Liver (tissue), 9 donors: ENCODE results near the gene CNMD. TPM values are rescaled to one million over a fixed set of nuclear protein-coding genes. Genes with fewer than 3 reads are reported as not detected.
"Not testable (repeated sequence)": the region's sequence is repeated elsewhere in the genome, so short reads cannot be mapped to it uniquely, and the experiment has no call there.

Experiments
- DNase-seq: peaks from one replicate; pipeline ENCODE4 v3.0.0-alpha.2; 2017; ENCODE audit warnings: low spot score
- H3K27ac ChIP-seq, 2 donors: one replicate each; pipeline ENCODE4 v1.7.0; 2013; ENCODE audit warnings: inconsistent platforms in 2 of 2, low read length in 2 of 2, control low read depth in 1 of 2, low read depth in 1 of 2, mild to moderate bottlenecking in 1 of 2
- H3K27me3 ChIP-seq, 4 donors: one replicate each; pipeline versions ENCODE4 v1.6.1 to v1.7.0; 2013; ENCODE audit warnings: low read length in 3 of 4, inconsistent platforms in 1 of 4, mild to moderate bottlenecking in 1 of 4, moderate library complexity in 1 of 4; ENCODE audit not compliant: control insufficient read depth in 4 of 4, insufficient read depth in 4 of 4
- H3K36me3 ChIP-seq, 4 donors: one replicate each; pipeline versions ENCODE4 v1.6.1 to v1.7.0; 2013; ENCODE audit warnings: low read length in 3 of 4, mild to moderate bottlenecking in 3 of 4, low read depth in 1 of 4, moderate library complexity in 1 of 4; ENCODE audit not compliant: control insufficient read depth in 4 of 4, insufficient read depth in 3 of 4
- H3K4me1 ChIP-seq, 4 donors: one replicate each; pipeline versions ENCODE4 v1.6.1 to v1.7.0; 2013; ENCODE audit warnings: low read length in 3 of 4, mild to moderate bottlenecking in 3 of 4, moderate library complexity in 1 of 4; ENCODE audit not compliant: control insufficient read depth in 4 of 4, insufficient read depth in 4 of 4
- H3K4me3 ChIP-seq, 3 donors: one replicate each; pipeline versions ENCODE4 v1.6.1 to v1.7.0; 2013; ENCODE audit warnings: low read length in 3 of 3, control low read depth in 1 of 3, low read depth in 1 of 3, mild to moderate bottlenecking in 1 of 3
- H3K9ac ChIP-seq, 2 donors: one replicate each; pipeline ENCODE4 v1.7.0; 2013; ENCODE audit warnings: low read length in 2 of 2, mild to moderate bottlenecking in 2 of 2, moderate library complexity in 2 of 2, control low read depth in 1 of 2, low read depth in 1 of 2
- H3K9me3 ChIP-seq, 4 donors: one replicate each; pipeline versions ENCODE4 v1.6.1 to v1.7.0; 2013; ENCODE audit warnings: low read length in 3 of 4; ENCODE audit not compliant: control insufficient read depth in 4 of 4
- HNF4A ChIP-seq, 2 donors: conservative IDR thresholded peaks; 2 replicates each; pipeline ENCODE4 v1.6.1; 2016; ENCODE audit warnings: antibody characterized with exemption in 2 of 2, mild to moderate bottlenecking in 2 of 2
- HNF4G ChIP-seq: IDR thresholded peaks from 2 replicates; pipeline ENCODE4 v1.6.1; 2016; ENCODE audit warnings: antibody characterized with exemption
- JUND ChIP-seq, 2 donors: IDR thresholded peaks; 2 replicates each; pipeline ENCODE4 v1.6.1; 2016; ENCODE audit warnings: antibody characterized with exemption in 2 of 2
- NR2F2 ChIP-seq: IDR thresholded peaks from 2 replicates; pipeline ENCODE4 v1.6.1; 2016; ENCODE audit warnings: antibody characterized with exemption
- RXRA ChIP-seq, 2 donors: IDR thresholded peaks; 2 replicates each; pipeline ENCODE4 v1.6.1; 2017 to 2018; ENCODE audit warnings: antibody characterized with exemption in 2 of 2, mild to moderate bottlenecking in 1 of 2
- SP1 ChIP-seq: IDR thresholded peaks from 2 replicates; pipeline ENCODE4 v1.6.1; 2018; ENCODE audit warnings: antibody characterized with exemption, mild to moderate bottlenecking
- TAF1 ChIP-seq: conservative IDR thresholded peaks from 2 replicates; pipeline ENCODE4 v1.6.1; 2016; ENCODE audit warnings: antibody characterized with exemption, mild to moderate bottlenecking
- YY1 ChIP-seq: IDR thresholded peaks from 2 replicates; pipeline ENCODE4 v1.6.1; 2016; ENCODE audit warnings: antibody characterized with exemption, mild to moderate bottlenecking
- WGBS: extraction: QIAGEN DNeasy Blood & Tissue Kit; methylation state at CpG from one replicate; pipeline ENCODE4 v1.1.7; 2013; 5-methylcytosine and 5-hydroxymethylcytosine counted together
- polyA plus RNA-seq, 2 donors: library from polyadenylated mRNA; stranded (reverse) in 1 of 2; unstranded in 1 of 2; fragments of 200-250 nt in 1 of 2; fragments of >200 nt in 1 of 2; fragmentation: Nextera tagmentation in 1 of 2; extraction: Ambion mirVana in 1 of 2; gene quantifications; one replicate each; pipeline versions ENCODE4 v1.2.1 to v1.2.3, GENCODE V29; 2013 to 2015
- total RNA-seq, 2 donors: library from RNA; depleted of rRNA; stranded (reverse); fragments of >200 nt; gene quantifications; one replicate each; pipeline ENCODE4 v1.2.3, GENCODE V29; 2014
- TF ChIP-seq, protein P1 (sequence below): IDR thresholded peaks from 2 replicates; pipeline ENCODE4 v1.6.1; 2016; ENCODE audit warnings: antibody characterized with exemption
- TF ChIP-seq, protein P2 (sequence below): IDR thresholded peaks from 2 replicates; pipeline ENCODE4 v1.6.1; 2016; ENCODE audit warnings: antibody characterized with exemption, mild to moderate bottlenecking
- TF ChIP-seq, protein P3 (sequence below): fragments of 150-350 bp; IDR thresholded peaks from 2 replicates; pipeline ENCODE4 v1.5.1; 2017; ENCODE audit warnings: improper control_type of control experiment, low read depth, low read length; ENCODE audit not compliant: missing input control
- donor health status: healthy.
- donor health status: healthy.
- donor health status: healthy.
- donor health status: healthy.
- donor health status: healthy.

The CNMD gene
- total and polyA plus RNA-seq, 4 donors = not detected

DNA sequence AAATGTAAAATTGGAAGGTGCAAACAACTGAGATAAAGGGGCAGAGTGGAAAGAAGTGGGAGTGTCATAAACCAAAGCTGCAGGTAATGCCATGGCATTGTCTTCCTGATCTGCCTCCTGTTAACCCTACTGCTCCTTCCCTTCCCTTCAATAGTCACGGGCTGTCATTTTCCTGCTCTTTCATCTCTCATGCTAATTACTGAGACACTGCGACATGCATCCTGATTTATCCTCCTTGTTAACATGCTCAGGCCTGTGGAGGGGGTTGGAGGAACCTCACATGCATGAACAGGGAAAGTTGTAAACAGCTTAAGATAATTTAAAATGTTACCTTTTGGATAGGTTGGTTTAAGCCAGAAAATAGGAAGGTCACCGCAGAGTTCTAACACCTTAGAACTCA lies 27.2 kb downstream of the CNMD start:
- Histone ChIP-seq H3K9me3 (no peaks in the 10 kb centered on the region), H3K4me1 (no peaks in the 10 kb centered on the region), H3K27ac (no peak overlapping the region), H3K36me3 (no peaks in the 10 kb centered on the region), H3K4me3 (no peak overlapping the region), H3K9ac (no peak overlapping the region), H3K27me3 (no peaks in the 10 kb centered on the region)
- TF ChIP-seq TAF1 (no peak), SP1 (no peak), HNF4A (conservative IDR thresholded peaks at IDR 0.05) (no peak)
- TF ChIP-seq, protein P1, sequence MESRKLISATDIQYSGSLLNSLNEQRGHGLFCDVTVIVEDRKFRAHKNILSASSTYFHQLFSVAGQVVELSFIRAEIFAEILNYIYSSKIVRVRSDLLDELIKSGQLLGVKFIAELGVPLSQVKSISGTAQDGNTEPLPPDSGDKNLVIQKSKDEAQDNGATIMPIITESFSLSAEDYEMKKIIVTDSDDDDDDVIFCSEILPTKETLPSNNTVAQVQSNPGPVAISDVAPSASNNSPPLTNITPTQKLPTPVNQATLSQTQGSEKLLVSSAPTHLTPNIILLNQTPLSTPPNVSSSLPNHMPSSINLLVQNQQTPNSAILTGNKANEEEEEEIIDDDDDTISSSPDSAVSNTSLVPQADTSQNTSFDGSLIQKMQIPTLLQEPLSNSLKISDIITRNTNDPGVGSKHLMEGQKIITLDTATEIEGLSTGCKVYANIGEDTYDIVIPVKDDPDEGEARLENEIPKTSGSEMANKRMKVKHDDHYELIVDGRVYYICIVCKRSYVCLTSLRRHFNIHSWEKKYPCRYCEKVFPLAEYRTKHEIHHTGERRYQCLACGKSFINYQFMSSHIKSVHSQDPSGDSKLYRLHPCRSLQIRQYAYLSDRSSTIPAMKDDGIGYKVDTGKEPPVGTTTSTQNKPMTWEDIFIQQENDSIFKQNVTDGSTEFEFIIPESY = no peak
- DNase-seq = no peak
- WGBS = 86% methylated on average over 3 of the region's 3 CpGs

DNA sequence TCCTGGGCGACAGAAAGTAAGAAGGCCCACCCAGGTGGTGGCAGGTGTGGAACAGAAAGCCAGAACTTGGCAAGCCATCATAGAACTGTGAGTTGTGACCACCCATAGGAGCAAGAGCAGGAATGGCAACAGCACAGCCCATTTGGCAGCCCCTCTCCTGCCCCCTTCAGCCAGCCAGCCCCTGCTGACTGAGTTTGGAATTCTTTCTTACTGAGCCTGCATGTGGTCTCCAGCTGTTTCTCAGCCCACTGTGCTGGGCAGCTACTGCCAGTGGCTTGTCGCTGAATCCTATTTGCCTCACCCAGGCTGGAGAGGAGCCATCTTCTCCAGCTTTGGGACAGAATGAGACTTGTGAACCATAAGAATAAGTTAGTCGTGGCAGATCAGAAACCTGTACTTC lies 28.3 kb downstream of the CNMD start:
- no peak overlapping the region for H3K9ac ChIP-seq

DNA sequence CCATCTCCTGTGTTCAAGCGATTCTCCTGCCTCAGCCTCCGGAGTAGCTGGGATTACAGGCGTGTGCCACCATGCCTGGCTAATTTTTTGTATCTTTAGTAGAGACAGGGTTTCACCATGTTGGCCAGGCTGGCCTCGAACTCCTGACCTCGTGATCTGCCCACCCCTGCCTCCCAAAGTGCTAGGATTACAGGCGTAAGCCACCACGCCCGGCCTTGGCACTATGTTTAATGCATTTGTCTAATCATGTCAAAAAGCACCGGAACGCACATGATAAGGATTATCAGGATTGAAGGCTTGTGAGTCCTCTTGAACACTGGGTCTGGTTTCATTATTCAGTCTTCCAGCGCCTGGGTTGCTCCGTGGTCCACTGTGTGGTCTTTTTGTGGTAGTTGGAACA lies 31.4 kb downstream of the CNMD start:
- DNase-seq, H3K4me1 ChIP-seq, H3K36me3 ChIP-seq, H3K9ac ChIP-seq, H3K27ac ChIP-seq, H3K27me3 ChIP-seq, H3K4me3 ChIP-seq, H3K9me3 ChIP-seq: not testable (repeated sequence)
- 88% methylated on average over 12 of the region's 12 CpGs for WGBS

More for the DNA sequence above, 28.3 kb downstream of the CNMD start:
- no peak overlapping the region for H3K27ac ChIP-seq
- no peaks in the 10 kb centered on the region for H3K4me1 ChIP-seq
- no peaks in the 10 kb centered on the region for H3K9me3 ChIP-seq
- DNase-seq = no peak
- WGBS = 85% methylated on average over 3 of the region's 3 CpGs
- TF ChIP-seq, protein P2, sequence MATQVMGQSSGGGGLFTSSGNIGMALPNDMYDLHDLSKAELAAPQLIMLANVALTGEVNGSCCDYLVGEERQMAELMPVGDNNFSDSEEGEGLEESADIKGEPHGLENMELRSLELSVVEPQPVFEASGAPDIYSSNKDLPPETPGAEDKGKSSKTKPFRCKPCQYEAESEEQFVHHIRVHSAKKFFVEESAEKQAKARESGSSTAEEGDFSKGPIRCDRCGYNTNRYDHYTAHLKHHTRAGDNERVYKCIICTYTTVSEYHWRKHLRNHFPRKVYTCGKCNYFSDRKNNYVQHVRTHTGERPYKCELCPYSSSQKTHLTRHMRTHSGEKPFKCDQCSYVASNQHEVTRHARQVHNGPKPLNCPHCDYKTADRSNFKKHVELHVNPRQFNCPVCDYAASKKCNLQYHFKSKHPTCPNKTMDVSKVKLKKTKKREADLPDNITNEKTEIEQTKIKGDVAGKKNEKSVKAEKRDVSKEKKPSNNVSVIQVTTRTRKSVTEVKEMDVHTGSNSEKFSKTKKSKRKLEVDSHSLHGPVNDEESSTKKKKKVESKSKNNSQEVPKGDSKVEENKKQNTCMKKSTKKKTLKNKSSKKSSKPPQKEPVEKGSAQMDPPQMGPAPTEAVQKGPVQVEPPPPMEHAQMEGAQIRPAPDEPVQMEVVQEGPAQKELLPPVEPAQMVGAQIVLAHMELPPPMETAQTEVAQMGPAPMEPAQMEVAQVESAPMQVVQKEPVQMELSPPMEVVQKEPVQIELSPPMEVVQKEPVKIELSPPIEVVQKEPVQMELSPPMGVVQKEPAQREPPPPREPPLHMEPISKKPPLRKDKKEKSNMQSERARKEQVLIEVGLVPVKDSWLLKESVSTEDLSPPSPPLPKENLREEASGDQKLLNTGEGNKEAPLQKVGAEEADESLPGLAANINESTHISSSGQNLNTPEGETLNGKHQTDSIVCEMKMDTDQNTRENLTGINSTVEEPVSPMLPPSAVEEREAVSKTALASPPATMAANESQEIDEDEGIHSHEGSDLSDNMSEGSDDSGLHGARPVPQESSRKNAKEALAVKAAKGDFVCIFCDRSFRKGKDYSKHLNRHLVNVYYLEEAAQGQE = no peak
- TF ChIP-seq NR2F2 (no peak), YY1 (no peak), HNF4G (no peak), RXRA (IDR thresholded peaks at IDR 0.05) (no peak), TAF1 (no peak), JUND (IDR thresholded peaks at IDR 0.05) (no peak), SP1 (no peak)
- TF ChIP-seq, protein P3, sequence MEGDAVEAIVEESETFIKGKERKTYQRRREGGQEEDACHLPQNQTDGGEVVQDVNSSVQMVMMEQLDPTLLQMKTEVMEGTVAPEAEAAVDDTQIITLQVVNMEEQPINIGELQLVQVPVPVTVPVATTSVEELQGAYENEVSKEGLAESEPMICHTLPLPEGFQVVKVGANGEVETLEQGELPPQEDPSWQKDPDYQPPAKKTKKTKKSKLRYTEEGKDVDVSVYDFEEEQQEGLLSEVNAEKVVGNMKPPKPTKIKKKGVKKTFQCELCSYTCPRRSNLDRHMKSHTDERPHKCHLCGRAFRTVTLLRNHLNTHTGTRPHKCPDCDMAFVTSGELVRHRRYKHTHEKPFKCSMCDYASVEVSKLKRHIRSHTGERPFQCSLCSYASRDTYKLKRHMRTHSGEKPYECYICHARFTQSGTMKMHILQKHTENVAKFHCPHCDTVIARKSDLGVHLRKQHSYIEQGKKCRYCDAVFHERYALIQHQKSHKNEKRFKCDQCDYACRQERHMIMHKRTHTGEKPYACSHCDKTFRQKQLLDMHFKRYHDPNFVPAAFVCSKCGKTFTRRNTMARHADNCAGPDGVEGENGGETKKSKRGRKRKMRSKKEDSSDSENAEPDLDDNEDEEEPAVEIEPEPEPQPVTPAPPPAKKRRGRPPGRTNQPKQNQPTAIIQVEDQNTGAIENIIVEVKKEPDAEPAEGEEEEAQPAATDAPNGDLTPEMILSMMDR = no peak
- no peaks in the 10 kb centered on the region for H3K27me3 ChIP-seq
- no peak overlapping the region for H3K4me3 ChIP-seq
- no peaks in the 10 kb centered on the region for H3K36me3 ChIP-seq
